OCI-M2 (cell line): ENCODE data around the gene ABCA13.

Experiments used
- DNase-seq: peaks from one replicate; lab custom pipeline; 2025; ENCODE audit not compliant: unreplicated experiment; lab: John Stamatoyannopoulos, UW

The ABCA13 gene

GRCh38 chr7:48242846-48243245, 71.6 kb downstream of the ABCA13 start:
- no peak for DNase-seq

GRCh38 chr7:48244864-48245271, 73.6 kb downstream of the ABCA13 start:
- no peak for DNase-seq

GRCh38 chr7:48245751-48246472, 74.7 kb downstream of the ABCA13 start:
- DNase-seq, result no peak

GRCh38 chr7:48249166-48249565, 77.9 kb downstream of the ABCA13 start:
- DNase-seq, result no peak

GRCh38 chr7:48250441-48250951, 79.2 kb downstream of the ABCA13 start:
- DNase-seq, result no peak

- DNase-seq, result no peak
Measured at GRCh38 chr7:48251766-48252165, 80.5 kb downstream of the ABCA13 start.

GRCh38 chr7:48252995-48253394, 81.7 kb downstream of the ABCA13 start:
- DNase-seq, result no peak

GRCh38 chr7:48255046-48255445, 83.8 kb downstream of the ABCA13 start:
- DNase-seq, result no peak

- DNase-seq, result no peak
Measured at GRCh38 chr7:48259463-48260280, 88.4 kb downstream of the ABCA13 start.

- DNase-seq, result no peak
Measured at GRCh38 chr7:48261696-48262095, 90.4 kb downstream of the ABCA13 start.

- DNase-seq, result no peak
Measured at GRCh38 chr7:48262606-48263310, 91.5 kb downstream of the ABCA13 start.

- no peak for DNase-seq
Measured at GRCh38 chr7:48263311-48263650, 92.0 kb downstream of the ABCA13 start.

GRCh38 chr7:48269066-48269465, 97.8 kb downstream of the ABCA13 start:
- no peak for DNase-seq

- no peak for DNase-seq
Measured at GRCh38 chr7:48274662-48275061, 103.4 kb downstream of the ABCA13 start.

GRCh38 chr7:48279420-48279819, 108.2 kb downstream of the ABCA13 start:
- no peak for DNase-seq

- no peak for DNase-seq
Measured at GRCh38 chr7:48280100-48280499, 108.8 kb downstream of the ABCA13 start.

- DNase-seq, result no peak
Measured at GRCh38 chr7:48285373-48285772, 114.1 kb downstream of the ABCA13 start.

GRCh38 chr7:48286836-48287235, 115.6 kb downstream of the ABCA13 start:
- DNase-seq, result no peak

GRCh38 chr7:48289656-48290055, 118.4 kb downstream of the ABCA13 start:
- no peak for DNase-seq

GRCh38 chr7:48292949-48293348, 121.7 kb downstream of the ABCA13 start:
- no peak for DNase-seq

- DNase-seq, result no peak
Measured at GRCh38 chr7:48295296-48295971, 124.2 kb downstream of the ABCA13 start.
